Mucosa of descending colon (tissue), 3 donors: Measurements from ENCODE around the gene TNFAIP1. TPM values are rescaled to one million over a fixed set of nuclear protein-coding genes. Genes with fewer than 3 reads are reported as not detected.
A peak's percentile ranks its signal among the peaks of the same experiment; 100 is the strongest.

Source experiments
- ATAC-seq: fragments of 200-7000 bp; cut with Tn5 transposase; one replicate; pipeline ENCODE4 v1.9.1; 2020; ENCODE audit warnings: mild to moderate bottlenecking, moderate library complexity
- DNase-seq, 3 donors: peaks; one replicate each; pipeline ENCODE4 v3.0.0-alpha.2; 2020
- H3K36me3 ChIP-seq: fragments of 200-600 bp; one replicate; pipeline ENCODE4 v1.8.0; 2021; ENCODE audit warnings: low read depth, mild to moderate bottlenecking
- H3K4me1 ChIP-seq: fragments of 200-600 bp; one replicate; pipeline ENCODE4 v1.8.0; 2021; ENCODE audit warnings: low read depth, mild to moderate bottlenecking
- H3K4me3 ChIP-seq: fragments of 200-600 bp; one replicate; pipeline ENCODE4 v1.8.0; 2021; ENCODE audit warnings: mild to moderate bottlenecking
- H3K9me3 ChIP-seq: fragments of 200-600 bp; one replicate; pipeline ENCODE4 v1.8.0; 2021; ENCODE audit warnings: mild to moderate bottlenecking
- intact Hi-C, 2 donors: fragments of 100-400 bp; cut with DNase I in 1 of 2; cut with micrococcal nuclease in 1 of 2; formaldehyde crosslinking; loops; one replicate each; pipeline versions ENCODE4 v1.11.0 to v1.11.1; 2022; cut with DNase I, micrococcal nuclease
- total RNA-seq, 3 donors: library from RNA; stranded (reverse); fragmentation: NEBNext Ultra II Directional in 2 of 3; extraction: Animal tissue kit (Norgen Biotek cat#: 25700) in 2 of 3; gene quantifications; one replicate each; pipeline versions ENCODE4 v1.2.1 to v1.2.4, GENCODE V29; 2021 to 2023
- TF ChIP-seq, protein P1 (sequence below): fragments of 200-600 bp; IDR thresholded peaks from one replicate; pipeline ENCODE4 v1.8.0; 2022; ENCODE audit warnings: antibody characterized with exemption, mild to moderate bottlenecking
- donor health status: DM: no; HTN: no; CAD: no; lungs with moderate emphysema.
- donor health status: DM: no; HTN: no; CAD: no.
- donor health status: DM: no; HTN: yes; CAD: no.

The TNFAIP1 gene
- total RNA-seq, 3 donors from 2014 or later = 36.8 to 38.4 (median 36.8) TPM

DNA sequence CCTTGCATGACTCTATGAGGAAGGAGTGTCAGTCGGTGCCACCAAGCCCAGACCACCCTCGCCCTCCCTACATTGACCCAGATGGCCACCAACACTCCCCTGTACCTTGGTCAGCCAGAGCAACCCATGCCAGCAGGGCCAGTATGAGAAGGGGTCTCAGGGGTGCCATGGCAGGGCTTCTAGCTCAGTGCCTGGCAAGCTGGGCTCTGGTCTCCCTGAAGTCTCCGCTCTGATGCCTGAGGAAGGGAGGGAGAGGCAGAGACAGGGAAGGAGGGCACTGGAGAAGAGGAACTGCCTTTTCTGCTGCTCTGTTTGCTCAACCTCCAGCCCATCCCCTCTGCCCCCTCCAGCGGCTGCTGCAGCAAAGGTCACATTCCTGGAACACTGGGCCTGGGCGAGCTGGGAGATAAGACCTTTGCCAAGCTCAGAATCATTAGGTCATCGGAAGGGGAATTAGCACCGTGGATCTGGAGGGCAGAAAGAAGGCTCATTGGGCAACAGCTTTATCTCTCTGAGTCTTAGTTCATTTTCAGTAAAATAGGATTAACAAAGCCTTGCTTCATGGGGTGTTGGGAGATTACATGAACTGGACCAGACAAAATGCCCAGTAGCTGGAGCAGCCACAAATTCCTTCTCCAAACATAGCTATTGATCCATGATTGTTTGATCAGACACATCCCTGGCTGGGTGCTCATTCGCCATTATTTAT, 34.6 kb downstream of the TNFAIP1 start, which contains the start of gene VTN:
Gene VTN, minus strand, starts transcription at position 273 of the 709 bp plus-strand sequence. Its CDS starts 104 bp downstream, at position 169.
- intact Hi-C loops = no loop called here
- Histone ChIP-seq H3K36me3 (no peaks in the 10 kb centered on the region), H3K4me3 (no peak within 1 kb of the TSS), H3K9me3 (no peaks in the 10 kb centered on the region), H3K4me1 (peaks cover 11% of the 10 kb centered on the region)
- TF ChIP-seq, protein P1, sequence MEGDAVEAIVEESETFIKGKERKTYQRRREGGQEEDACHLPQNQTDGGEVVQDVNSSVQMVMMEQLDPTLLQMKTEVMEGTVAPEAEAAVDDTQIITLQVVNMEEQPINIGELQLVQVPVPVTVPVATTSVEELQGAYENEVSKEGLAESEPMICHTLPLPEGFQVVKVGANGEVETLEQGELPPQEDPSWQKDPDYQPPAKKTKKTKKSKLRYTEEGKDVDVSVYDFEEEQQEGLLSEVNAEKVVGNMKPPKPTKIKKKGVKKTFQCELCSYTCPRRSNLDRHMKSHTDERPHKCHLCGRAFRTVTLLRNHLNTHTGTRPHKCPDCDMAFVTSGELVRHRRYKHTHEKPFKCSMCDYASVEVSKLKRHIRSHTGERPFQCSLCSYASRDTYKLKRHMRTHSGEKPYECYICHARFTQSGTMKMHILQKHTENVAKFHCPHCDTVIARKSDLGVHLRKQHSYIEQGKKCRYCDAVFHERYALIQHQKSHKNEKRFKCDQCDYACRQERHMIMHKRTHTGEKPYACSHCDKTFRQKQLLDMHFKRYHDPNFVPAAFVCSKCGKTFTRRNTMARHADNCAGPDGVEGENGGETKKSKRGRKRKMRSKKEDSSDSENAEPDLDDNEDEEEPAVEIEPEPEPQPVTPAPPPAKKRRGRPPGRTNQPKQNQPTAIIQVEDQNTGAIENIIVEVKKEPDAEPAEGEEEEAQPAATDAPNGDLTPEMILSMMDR = no peak
- no peak for ATAC-seq
- DNase-seq = no peak

DNA sequence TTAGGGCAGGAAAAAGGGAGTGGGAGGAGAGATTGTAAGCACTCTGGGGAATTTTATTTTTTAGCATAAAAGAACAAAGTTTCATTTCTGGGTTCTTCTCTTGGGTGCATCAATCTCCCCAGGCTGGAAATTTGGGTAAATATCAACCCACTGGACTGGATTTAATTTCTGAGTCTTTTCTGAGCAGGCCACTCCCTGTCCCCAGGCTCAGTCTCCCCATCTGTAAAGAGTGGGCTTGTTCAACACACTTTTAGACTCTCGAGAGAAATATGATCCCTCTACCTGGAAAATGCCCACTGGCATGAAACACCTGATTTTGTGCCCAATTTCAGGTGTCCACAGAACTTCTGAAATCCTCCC, 35.2 kb downstream of the TNFAIP1 start:
- intact Hi-C loops = no loop called here
- Histone ChIP-seq H3K4me3 (no peak overlapping the region), H3K36me3 (no peaks in the 10 kb centered on the region), H3K9me3 (no peaks in the 10 kb centered on the region), H3K4me1 (peaks cover 11% of the 10 kb centered on the region)
- TF ChIP-seq, protein P1 = no peak
- DNase-seq = no peak
- no peak for ATAC-seq

DNA sequence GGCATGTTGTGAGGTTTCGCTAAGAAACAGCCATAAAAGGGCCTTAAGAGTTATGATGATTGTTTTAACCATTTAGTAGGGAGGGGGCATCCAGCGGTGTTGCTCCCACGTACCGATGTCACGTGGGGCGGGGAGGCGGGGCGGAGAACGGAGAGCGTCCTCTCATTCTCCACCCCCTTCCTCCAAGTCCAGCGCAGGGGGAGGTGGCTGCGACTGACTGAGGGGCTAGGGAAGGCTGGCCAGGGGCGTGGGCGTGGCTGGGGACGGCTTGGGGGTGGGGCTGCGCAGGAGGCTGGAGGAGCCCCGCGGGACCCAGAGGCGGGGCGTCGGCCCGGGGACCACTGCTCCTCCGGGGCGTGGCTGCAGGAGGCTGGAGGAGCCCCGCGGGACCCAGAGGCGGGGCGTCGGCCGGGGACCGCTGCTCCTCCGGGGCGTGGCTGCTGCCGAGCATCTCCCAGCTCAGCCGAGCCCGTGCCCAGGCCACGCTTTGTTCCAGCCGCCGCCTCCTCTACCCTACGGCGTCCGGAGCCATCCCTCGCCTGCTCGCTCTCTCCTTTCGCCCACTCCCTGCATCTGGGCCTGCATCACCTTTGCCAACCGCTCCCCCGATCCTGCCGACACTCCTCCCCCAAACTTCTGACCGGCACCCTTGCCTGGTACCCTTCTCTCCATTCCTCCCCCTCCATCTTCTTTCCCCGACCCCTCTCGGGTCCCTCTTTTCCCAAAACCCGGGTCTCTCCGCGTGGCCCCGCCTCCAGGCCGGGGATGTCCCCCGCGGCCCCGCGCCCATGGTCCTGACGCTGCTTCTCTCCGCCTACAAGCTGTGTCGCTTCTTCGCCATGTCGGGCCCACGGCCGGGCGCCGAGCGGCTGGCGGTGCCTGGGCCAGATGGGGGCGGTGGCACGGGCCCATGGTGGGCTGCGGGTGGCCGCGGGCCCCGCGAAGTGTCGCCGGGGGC, 36.0 kb downstream of the TNFAIP1 start, which contains the start of gene SARM1:
Gene SARM1, plus strand, starts transcription at position 450 of the 958 bp plus-strand sequence. Its CDS starts 339 bp downstream, at position 789.
- Histone ChIP-seq H3K4me1 (peaks cover 11% of the 10 kb centered on the region), H3K4me3 (no peak within 1 kb of the TSS), H3K9me3 (no peaks in the 10 kb centered on the region), H3K36me3 (no peaks in the 10 kb centered on the region)
- DNase-seq (peak; percentile 76 to 91 (median 81)), ATAC-seq (peak; percentile 88)
- intact Hi-C loops = no loop called here
- TF ChIP-seq, protein P1 = no peak

DNA sequence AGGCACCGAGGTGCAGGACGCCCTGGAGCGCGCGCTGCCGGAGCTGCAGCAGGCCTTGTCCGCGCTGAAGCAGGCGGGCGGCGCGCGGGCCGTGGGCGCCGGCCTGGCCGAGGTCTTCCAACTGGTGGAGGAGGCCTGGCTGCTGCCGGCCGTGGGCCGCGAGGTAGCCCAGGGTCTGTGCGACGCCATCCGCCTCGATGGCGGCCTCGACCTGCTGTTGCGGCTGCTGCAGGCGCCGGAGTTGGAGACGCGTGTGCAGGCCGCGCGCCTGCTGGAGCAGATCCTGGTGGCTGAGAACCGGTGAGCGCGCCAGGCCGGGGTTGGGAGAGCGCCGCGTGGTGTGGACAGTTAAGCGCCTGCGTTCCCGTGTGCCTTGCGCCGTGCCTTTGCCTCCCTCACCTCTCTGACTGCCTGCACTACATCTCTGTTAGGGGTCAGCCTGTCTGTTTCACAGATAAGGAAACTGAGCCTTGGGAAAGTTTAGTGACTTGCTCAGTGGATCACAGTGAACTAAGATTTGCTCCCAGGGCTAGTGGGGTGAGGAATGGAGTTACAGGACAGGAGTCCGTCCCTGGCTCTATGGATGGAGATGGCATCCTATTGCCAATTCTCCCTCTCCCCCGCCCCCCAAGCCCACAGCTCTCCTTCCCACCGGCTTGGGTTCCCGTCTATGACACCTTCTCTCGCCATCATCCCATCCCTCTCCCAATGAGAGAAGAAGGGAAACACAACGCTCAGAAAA, 36.8 kb downstream of the TNFAIP1 start:
- no peak overlapping the region for H3K4me3 ChIP-seq
- TF ChIP-seq, protein P1 = no peak
- H3K9me3 ChIP-seq = no peaks in the 10 kb centered on the region
- ATAC-seq = peak; percentile 6
- intact Hi-C loops = no loop called here
- no peaks in the 10 kb centered on the region for H3K36me3 ChIP-seq
- peak in 1 of 3 donors; percentile 53 for DNase-seq
- H3K4me1 ChIP-seq = peaks cover 11% of the 10 kb centered on the region

DNA sequence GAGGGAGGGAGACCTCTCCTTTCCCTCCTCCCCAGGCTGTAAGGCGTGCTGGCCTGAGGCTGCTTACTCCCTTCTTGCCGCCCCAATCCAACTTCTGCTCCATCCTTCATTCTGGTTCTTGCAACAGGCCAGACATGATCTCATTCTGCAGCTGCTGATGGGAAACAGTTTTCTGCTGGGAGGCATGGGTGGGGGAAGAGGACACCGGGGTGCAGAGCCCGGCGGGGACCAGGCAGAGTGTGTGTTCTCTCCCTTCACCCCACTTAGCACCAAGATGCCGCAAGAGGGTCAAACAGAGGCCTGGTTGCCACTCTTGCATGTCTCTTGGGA, 37.3 kb downstream of the TNFAIP1 start:
- no peaks in the 10 kb centered on the region for H3K9me3 ChIP-seq
- TF ChIP-seq, protein P1 = no peak
- intact Hi-C loops = no loop called here
- DNase-seq (no peak), ATAC-seq (no peak)
- peaks cover 11% of the 10 kb centered on the region for H3K4me1 ChIP-seq
- no peaks in the 10 kb centered on the region for H3K36me3 ChIP-seq
- H3K4me3 ChIP-seq = no peak overlapping the region
